Measurements from ENCODE around the gene ADGRE3. TPM values are rescaled to one million over a fixed set of nuclear protein-coding genes. Genes with fewer than 3 reads are reported as not detected.

ADGRE3 gene
- total RNA-seq, 1 donor from 2014 or later, result not detected

GRCh38 chr19:14678199-14678598, 3.6 kb upstream of the ADGRE3 start:
- DNase-seq (ENCODE audit: extremely low spot score, unreplicated experiment), result no peak
- Mint-ChIP-seq H3K4me1 (ENCODE audit: unreplicated experiment) (no peaks in the 10 kb centered on the region), H3K9me3 (ENCODE audit: unreplicated experiment) (no peaks in the 10 kb centered on the region), H3K36me3 (ENCODE audit: unreplicated experiment) (no peaks in the 10 kb centered on the region), H3K4me3 (ENCODE audit: unreplicated experiment) (no peak overlapping the region), H3K27me3 (ENCODE audit: unreplicated experiment) (peaks cover 12% of the 10 kb centered on the region), H3K27ac (ENCODE audit: unreplicated experiment) (no peak overlapping the region)
- TF ChIP-seq CTCF (IDR thresholded peaks at IDR 0.05), result no peak

DNA sequence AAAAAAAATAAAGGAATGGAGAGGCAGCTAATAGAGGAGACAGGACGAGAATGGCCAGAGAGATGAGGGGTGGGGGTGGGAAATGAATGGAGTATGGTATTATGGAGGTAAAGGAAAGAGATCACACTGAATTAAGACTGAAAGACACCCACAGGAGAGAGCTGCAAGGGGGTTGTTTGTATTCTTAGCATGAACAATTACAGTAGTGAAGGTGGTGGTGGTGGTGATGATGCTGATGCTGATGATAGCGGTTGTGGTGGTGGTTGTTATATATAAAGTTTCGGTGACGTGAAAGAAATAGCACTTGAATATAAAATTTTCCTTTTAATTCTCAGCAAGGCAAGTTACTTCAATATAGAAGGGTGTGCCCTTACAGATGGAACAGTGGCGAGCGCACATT, 2.8 kb upstream of the ADGRE3 start:
- Mint-ChIP-seq H3K4me3 (ENCODE audit: unreplicated experiment) (no peak overlapping the region), H3K9me3 (ENCODE audit: unreplicated experiment) (no peaks in the 10 kb centered on the region), H3K27ac (ENCODE audit: unreplicated experiment) (no peak overlapping the region), H3K4me1 (ENCODE audit: unreplicated experiment) (no peaks in the 10 kb centered on the region), H3K27me3 (ENCODE audit: unreplicated experiment) (peaks cover 15% of the 10 kb centered on the region), H3K36me3 (ENCODE audit: unreplicated experiment) (no peaks in the 10 kb centered on the region)
- TF ChIP-seq CTCF (IDR thresholded peaks at IDR 0.05), result no peak
- DNase-seq (ENCODE audit: extremely low spot score, unreplicated experiment), result no peak

DNA sequence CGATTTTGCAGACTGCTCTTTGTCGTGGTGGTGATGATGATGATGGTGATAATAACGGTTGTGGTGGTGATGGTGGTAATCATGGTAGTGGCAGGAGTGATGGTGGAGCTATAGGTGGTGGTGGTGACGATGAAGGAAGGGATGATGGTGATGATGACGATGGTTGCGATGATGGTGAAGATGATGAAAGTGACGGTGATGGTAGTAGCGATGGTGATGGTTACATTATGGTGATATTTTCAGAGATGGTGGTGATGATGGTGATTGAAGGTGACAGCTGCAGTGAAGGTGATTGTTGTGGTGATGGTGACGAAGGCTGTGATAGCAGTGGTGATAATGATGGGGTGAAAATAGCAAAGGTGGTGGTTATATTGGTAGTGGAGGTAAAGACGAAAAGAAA, 2.1 kb upstream of the ADGRE3 start:
- DNase-seq (ENCODE audit: extremely low spot score, unreplicated experiment), result no peak
- H3K4me1 Mint-ChIP-seq (ENCODE audit: unreplicated experiment), result no peaks in the 10 kb centered on the region
- H3K4me3 Mint-ChIP-seq (ENCODE audit: unreplicated experiment), result no peak overlapping the region
- H3K27me3 Mint-ChIP-seq (ENCODE audit: unreplicated experiment), result peaks cover 11% of the 10 kb centered on the region
- H3K27ac Mint-ChIP-seq (ENCODE audit: unreplicated experiment), result no peak overlapping the region
- no peak for TF ChIP-seq CTCF (IDR thresholded peaks at IDR 0.05)
- H3K9me3 Mint-ChIP-seq (ENCODE audit: unreplicated experiment), result no peaks in the 10 kb centered on the region
- no peaks in the 10 kb centered on the region for H3K36me3 Mint-ChIP-seq (ENCODE audit: unreplicated experiment)

DNA sequence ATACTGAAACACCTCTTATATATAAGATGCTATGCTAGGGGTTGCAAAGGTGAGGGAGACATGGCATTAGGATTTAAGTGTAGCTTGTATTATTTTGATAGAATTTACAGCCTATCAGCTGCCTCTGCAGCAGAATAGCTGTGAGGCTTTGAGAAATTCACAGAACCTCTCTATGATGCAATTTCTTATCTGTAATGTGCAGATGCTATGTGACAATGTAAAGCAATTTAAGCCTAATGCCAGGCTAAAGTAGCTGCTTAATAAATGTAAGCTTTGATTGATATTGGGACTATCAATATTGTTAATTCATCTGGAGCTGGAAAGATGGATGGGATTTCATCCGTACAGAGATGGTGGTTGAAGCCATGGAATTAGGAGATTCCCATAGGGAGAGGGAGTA, 1.6 kb downstream of the ADGRE3 start:
- no peaks in the 10 kb centered on the region for H3K9me3 Mint-ChIP-seq (ENCODE audit: unreplicated experiment)
- no peaks in the 10 kb centered on the region for H3K4me1 Mint-ChIP-seq (ENCODE audit: unreplicated experiment)
- no peak overlapping the region for H3K4me3 Mint-ChIP-seq (ENCODE audit: unreplicated experiment)
- H3K27ac Mint-ChIP-seq (ENCODE audit: unreplicated experiment), result no peak overlapping the region
- no peak for DNase-seq (ENCODE audit: extremely low spot score, unreplicated experiment)
- peaks cover 19% of the 10 kb centered on the region for H3K27me3 Mint-ChIP-seq (ENCODE audit: unreplicated experiment)
- no peak for TF ChIP-seq CTCF (IDR thresholded peaks at IDR 0.05)
- no peaks in the 10 kb centered on the region for H3K36me3 Mint-ChIP-seq (ENCODE audit: unreplicated experiment)

GRCh38 chr19:14672188-14672872, 2.3 kb downstream of the ADGRE3 start:
- TF ChIP-seq CTCF (IDR thresholded peaks at IDR 0.05), result no peak
- Mint-ChIP-seq H3K4me1 (ENCODE audit: unreplicated experiment) (no peaks in the 10 kb centered on the region), H3K9me3 (ENCODE audit: unreplicated experiment) (no peaks in the 10 kb centered on the region), H3K4me3 (ENCODE audit: unreplicated experiment) (no peak overlapping the region), H3K36me3 (ENCODE audit: unreplicated experiment) (no peaks in the 10 kb centered on the region), H3K27ac (ENCODE audit: unreplicated experiment) (no peak overlapping the region), H3K27me3 (ENCODE audit: unreplicated experiment) (peaks cover 19% of the 10 kb centered on the region)
- no peak for DNase-seq (ENCODE audit: extremely low spot score, unreplicated experiment)
